ENCODE measurements around the gene ADGRG1.

The ADGRG1 gene

DNA sequence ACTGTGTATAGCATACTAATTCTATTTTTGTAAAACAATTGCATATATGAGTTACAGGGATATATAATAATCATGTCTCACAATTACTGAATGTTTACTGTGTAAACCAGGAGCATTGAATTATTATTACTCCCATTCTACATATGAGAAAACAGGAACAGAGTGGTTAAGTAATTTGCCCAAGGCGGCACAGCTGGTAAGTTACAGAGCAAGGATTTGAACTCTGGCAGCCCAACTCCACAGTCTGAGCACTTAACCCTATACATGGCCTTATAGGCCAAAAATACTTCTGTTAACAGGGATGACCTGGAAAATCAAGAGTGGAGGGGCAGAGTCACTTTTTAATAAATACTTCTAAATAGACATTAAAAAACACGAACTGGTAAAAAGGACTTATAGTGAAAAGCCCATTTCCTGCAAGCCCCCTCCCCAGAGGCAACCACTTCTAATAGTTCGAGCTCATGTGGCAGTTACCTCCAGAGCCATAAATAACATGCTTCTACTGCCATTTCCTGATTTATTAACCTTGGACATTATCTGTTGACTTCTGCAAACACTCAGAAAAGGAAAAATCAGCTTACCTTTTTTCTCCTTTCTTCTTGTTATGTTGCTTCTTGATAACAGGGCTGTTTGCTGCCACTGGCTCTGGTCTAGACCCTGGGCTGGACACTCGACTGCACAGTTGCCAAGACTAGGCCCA, 22.1 kb upstream of the ADGRG1 start:
- DNase-seq: no peak

- no peak for DNase-seq
Measured at GRCh38 chr16:57606847-57607501, 21.5 kb upstream of the ADGRG1 start.

DNA sequence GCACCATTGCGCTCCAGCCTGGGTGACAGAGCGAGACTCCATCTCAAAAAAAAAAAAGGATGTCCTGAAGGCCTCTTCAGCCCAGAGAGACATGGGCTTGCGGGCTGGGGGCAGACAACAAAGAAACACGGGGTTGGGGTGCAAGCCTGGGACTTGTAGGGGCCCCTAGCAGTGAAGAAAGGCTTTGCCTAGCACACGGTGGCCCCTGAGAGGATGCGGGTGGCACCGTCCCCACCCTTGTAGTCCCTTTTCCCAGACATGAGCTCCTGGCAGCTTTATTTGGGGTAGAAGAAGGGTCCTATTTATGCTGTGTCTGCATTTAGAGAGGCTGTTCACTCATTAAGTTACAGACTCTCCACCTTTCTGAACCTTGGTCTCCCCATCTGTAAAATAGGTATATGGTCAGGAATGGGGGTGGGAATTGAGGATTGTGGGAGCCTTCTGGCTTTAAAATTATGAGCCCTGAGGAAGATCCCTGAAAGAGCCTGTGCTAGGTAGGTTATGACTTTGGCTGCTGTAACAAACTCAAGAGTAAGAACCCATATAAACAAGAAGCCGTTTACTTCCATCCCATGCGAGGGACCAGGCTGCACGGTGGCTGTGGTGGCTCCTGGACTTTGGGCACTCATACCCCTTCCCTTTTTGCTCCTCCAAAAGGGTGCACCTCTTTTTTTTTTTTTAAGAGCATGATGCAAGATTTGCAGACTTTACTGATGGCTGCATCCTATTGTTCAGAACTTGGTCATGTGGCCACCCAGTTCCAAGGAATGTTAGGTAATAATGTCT, 20.6 kb upstream of the ADGRG1 start:
- DNase-seq: no peak

DNA sequence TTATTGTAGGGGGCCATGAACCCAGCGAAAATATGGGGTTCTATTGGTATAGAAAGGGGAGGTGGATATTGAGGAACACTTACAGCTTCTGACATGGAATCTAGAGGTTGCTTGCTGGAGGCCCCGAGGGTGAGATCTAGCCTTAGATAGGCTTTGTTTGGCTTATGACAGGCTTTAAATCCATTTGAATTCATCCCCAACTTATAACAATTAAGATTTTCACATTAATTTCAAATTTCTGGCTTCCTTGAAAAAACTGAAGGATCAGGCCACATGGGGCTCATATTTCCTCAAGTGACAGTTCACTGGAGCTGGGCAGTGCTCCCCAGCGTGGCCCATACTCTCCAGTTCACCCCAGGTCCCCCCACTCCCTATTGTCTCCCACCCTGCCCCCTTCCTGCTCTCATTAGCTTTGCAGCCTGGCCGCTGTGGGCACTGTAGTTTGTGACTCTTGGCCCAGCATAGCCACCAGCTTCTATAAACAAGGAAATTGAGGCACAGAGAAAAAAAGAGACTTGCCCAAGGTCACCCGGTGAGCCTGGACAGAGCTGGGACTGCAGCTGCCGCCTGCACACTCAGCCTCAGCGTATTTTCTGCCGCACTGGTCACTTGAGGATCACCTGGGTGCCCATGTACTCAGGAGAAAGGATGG, 19.8 kb upstream of the ADGRG1 start:
- DNase-seq: no peak

DNA sequence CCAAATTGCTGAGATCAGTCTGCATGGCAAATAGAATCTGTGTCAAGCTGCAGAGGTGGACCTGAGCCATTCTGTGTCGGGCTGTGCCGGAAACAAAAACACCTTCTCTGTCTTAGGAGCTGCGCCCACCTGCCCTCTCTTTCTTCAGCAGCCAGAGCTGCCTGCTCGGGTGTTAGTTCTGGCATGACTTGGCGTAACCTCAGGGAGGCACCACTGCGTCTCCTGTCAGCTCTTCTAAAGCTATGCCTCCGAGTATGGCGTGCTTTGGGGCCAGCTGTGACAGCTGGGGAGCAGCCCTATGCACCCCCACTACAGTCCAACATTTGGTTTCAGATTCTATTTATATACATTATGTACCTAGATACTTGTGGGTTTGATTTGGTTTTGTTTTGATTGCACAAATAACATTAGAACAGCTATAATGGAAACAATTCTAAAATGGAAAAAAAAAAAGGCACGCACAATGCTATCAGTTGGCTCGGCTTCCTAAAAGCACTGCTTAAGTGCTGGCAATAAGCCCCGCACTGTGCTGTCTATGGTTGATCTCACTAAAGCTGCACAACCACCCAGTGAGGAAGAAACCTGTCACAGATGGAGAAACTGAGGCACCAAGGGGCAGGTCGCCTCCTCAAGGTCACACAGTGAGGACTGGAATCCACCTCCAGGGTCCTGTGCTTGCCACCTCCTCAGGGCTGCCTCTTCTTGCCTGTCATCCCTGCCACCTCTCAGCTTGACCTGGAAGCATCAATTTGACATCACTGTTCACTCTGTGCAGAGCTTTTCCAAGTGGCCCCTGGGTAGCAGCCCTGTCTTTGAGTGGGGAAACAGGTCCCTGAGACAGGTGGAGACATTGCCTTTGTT, 18.7 kb upstream of the ADGRG1 start:
- DNase-seq: peak; percentile 37

DNA sequence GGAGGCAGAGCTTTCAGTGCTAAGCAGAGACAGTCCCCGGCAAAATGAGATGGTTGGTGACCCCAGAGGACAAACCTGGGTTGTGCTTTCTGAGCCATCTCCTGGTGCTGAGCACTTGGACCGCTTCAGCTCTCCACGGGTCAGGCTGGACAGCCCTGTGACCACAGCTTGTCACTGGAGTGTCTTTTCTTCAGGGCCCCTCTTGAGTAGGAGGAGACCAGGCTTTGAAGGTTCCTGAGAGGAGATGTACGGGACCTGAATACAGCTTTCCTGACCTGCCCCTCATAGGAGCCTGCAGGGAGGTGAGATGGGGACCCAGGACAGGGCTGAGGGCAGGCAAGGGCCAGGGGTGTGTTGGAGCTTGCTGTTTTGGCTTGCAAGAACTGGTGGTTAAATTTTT, 17.8 kb upstream of the ADGRG1 start:
- DNase-seq: no peak

DNA sequence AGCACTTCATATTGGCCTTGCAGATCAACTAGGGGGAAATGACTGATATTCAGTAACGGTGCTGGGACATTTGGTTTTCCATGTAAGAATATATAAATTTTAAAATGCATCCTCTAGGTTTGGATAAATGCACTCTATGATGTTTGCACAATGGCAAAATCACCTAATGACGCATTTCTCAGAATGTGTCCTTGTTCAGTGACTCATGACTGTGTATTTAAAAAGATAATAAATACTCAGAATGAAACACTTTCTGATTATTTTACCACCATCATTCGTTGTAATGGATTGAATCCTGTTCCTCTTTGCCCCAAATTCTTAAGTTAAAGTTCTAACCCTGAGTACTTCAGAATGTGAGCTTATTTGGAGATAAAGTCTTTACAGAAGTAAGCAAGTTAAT, 17.2 kb upstream of the ADGRG1 start:
- DNase-seq: no peak

DNA sequence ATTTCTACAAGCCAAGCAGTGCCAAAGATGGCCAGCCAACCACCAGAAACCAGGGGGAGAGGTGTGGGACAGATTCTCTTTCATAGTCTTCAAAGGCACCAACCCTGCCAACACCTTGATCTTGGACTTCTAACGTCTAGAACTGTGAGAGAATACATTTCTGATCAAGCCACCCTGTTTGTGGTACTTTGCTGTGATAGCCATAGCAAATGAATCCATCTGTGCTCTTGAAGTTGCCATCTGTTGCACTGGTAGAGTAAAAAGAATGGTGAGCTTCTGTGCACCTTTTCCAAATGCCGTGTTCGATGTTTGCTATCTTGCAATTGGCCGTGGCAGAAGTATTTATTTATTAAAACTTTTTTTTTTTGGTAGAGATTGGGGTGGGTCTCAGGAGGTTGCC, 16.7 kb upstream of the ADGRG1 start:
- DNase-seq: peak; percentile 39

DNA sequence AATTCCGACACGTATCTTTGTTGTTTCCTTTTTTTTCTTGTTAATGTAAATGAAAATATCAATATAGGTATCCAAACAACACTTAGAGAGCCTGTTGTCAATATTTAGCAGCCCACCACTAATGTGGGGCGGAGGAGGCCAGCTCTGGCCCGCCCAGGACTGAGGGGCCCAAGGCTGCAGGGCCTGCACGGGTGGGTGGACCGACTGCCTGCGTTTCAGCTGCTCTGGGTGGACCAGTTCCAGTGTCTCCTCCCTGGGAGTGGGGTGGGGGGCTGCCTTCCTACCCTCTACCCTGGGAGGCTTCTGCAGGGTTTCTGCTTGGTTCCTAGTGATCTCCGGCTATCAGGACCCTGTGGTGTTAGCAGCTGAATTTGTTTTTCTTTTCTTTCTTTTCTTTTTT, 15.9 kb upstream of the ADGRG1 start:
- DNase-seq: no peak

DNA sequence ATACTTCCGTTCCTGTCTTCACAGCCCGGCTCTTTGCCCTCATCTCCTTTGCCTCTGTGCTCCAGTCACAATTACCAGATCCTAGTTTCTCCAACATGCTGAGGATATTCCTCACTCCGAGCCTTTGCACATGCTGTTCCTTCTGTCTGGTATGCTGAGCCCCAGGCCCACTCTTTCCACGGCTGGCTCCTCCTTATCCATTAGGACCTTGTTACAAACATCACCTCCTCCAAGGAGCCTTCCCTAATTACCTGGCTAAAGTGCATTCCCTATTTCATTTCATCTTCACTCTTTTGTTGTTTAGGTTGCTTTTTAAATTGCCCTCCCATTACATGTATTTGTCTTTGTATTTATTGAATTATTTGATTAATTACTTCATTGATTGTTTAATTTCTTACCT, 14.9 kb upstream of the ADGRG1 start:
- DNase-seq: no peak

- no peak for DNase-seq
Measured at GRCh38 chr16:57614536-57614935, 13.9 kb upstream of the ADGRG1 start.

- no peak for DNase-seq
Measured at GRCh38 chr16:57614944-57615343, 13.5 kb upstream of the ADGRG1 start.

- no peak for DNase-seq
Measured at GRCh38 chr16:57615813-57616212, 12.6 kb upstream of the ADGRG1 start.

- DNase-seq: no peak
Measured at GRCh38 chr16:57616241-57616640, 12.2 kb upstream of the ADGRG1 start.

DNA sequence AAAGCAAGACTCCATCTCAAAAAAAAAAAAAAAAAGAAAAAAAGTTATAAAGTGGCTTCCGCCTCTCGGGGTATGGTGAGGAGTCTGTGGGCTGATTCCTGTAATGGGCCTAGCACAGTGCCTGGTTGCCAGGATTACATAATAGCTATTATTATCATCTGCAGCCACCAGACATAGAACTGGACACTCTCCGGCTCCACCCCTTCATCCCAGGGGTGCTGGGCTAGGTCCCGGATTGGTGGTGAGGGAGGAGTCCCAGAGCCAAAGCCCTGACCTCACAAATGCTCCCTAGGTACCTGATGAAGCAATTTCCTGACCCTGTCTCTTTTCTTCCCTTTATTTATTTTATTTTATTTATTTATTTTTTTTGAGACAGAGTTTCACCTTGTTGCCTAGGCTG, 11.6 kb upstream of the ADGRG1 start:
- DNase-seq: no peak

DNA sequence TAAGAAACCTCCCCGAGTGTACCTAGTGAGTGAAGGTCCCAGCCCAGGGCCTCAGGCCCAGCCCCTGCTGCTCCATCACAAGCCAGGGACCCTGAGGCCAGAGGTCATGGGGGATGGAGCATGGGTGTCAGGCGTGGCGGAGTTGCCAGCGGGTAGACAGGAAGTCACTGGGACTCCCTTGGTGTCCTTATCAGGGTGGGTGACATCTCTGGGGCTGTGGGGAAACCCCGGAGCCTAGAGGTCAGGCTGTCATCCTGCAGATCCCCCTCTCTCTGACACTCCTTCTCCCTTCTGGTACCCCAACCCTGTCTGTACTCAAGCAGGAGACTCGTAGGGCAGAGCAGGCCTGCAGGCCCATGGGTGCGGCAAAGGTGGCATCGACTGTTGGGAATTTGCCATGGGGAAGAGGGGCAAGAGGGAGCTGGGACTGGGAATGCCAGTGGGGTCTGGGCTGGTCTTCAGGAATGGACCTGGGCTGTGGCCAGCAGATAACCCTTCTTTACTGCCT, 10.8 kb upstream of the ADGRG1 start:
- DNase-seq: no peak

- DNase-seq: no peak
Measured at GRCh38 chr16:57618296-57619132, 9.9 kb upstream of the ADGRG1 start.

GRCh38 chr16:57619133-57619605, 9.3 kb upstream of the ADGRG1 start:
- no peak for DNase-seq

- no peak for DNase-seq
Measured at GRCh38 chr16:57619606-57620334, 8.7 kb upstream of the ADGRG1 start.
